Measurements from ENCODE around the gene OR56B1. TPM values are rescaled to one million over a fixed set of nuclear protein-coding genes. Genes with fewer than 3 reads are reported as not detected.

Gene OR56B1
- total RNA-seq, 4 donors from 2014 or later = 0.29 TPM; not detected in 3

DNA sequence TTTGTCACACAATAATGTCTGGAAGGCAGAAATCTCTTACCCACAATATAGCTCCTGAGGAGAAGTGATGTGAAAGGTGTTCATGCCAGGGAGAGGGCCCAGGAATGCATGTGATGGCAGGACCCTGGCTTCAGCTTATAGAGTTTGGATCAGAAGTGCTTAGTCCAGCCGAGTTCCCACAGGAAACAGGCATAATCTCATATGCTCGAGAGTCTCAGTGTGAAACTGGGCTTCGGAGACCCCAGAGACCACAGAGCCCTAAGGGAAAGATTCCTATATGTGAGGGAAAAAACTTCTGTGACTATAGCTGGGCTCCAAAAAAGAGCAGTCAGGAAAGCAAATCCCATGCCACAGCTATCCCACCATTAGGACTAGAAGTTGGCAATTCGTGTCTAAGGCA, 47.0 kb downstream of the OR56B1 start, which contains the start of gene OR52N5:
Gene OR52N5, minus strand, starts transcription at position 101 of the 400 bp plus-strand sequence. CDS start 4,721 bp downstream, outside the sequence.
- TF ChIP-seq, protein P1, sequence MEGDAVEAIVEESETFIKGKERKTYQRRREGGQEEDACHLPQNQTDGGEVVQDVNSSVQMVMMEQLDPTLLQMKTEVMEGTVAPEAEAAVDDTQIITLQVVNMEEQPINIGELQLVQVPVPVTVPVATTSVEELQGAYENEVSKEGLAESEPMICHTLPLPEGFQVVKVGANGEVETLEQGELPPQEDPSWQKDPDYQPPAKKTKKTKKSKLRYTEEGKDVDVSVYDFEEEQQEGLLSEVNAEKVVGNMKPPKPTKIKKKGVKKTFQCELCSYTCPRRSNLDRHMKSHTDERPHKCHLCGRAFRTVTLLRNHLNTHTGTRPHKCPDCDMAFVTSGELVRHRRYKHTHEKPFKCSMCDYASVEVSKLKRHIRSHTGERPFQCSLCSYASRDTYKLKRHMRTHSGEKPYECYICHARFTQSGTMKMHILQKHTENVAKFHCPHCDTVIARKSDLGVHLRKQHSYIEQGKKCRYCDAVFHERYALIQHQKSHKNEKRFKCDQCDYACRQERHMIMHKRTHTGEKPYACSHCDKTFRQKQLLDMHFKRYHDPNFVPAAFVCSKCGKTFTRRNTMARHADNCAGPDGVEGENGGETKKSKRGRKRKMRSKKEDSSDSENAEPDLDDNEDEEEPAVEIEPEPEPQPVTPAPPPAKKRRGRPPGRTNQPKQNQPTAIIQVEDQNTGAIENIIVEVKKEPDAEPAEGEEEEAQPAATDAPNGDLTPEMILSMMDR (IDR thresholded peaks at IDR 0.05) = no peak
- TF ChIP-seq POLR2A (IDR thresholded peaks at IDR 0.05) = no peak
- 30 to 44% methylated on average over 3 to 4 of the region's 4 CpGs for WGBS, 2 donors
- H3K4me3 ChIP-seq (ENCODE audit: low read depth, poor library complexity, severe bottlenecking) = no peak within 1 kb of the TSS
- intact Hi-C loops (cut with DNase I; ENCODE audit: low total_unique reads) = no loop called here
- DNase-seq (ENCODE audit: low spot score in 2 of 2) = no peak

Other genes starting within 250 kb of the OR56B1 start
- not detected for gene OR52D1, start 247.8 kb upstream of the OR56B1 start, total RNA-seq
- under 1 TPM in 1 of 4 donors, not detected in 3; 0.13 TPM for gene UBQLN3, start 226.5 kb upstream of the OR56B1 start, total RNA-seq
- gene UBQLNL, start 219.7 kb upstream of the OR56B1 start, total RNA-seq = 1 to 10 TPM in 1 of 4 donors, under 1 TPM in 3; 0.12 to 1.8 (median 0.48) TPM
- gene OR52H1, start 187.9 kb upstream of the OR56B1 start, total RNA-seq = not detected
- not detected for gene OR52B6, start 155.6 kb upstream of the OR56B1 start, total RNA-seq
- gene TRIM6, start 139.8 kb upstream of the OR56B1 start, total RNA-seq = 1 to 10 TPM; 1.0 to 2.7 (median 2.0) TPM
- 10 to 100 TPM in 1 of 4 donors, 1 to 10 TPM in 3; 2.7 to 10.3 (median 6.9) TPM for gene TRIM34, start 111.4 kb upstream of the OR56B1 start, total RNA-seq
- gene TRIM5, start 51.4 kb upstream of the OR56B1 start, total RNA-seq = 10 to 100 TPM in 2 of 4 donors, 1 to 10 TPM in 2; 8.3 to 16.1 (median 10.8) TPM
- 10 to 100 TPM in 2 of 4 donors, 1 to 10 TPM in 2; 5.9 to 12.5 (median 9.2) TPM for gene TRIM22, start 46.7 kb upstream of the OR56B1 start, total RNA-seq
- not detected for gene OR52N4, start 17.8 kb downstream of the OR56B1 start, total RNA-seq
- gene OR52N5, start 46.9 kb downstream of the OR56B1 start, total RNA-seq = not detected
- gene OR52N1, start 54.8 kb downstream of the OR56B1 start, total RNA-seq = not detected
- gene OR52N2, start 72.5 kb downstream of the OR56B1 start, total RNA-seq = not detected
- gene OR52E6, start 105.4 kb downstream of the OR56B1 start, total RNA-seq = not detected
- not detected for gene OR52E8, start 121.2 kb downstream of the OR56B1 start, total RNA-seq
- gene OR52E4, start 144.2 kb downstream of the OR56B1 start, total RNA-seq = not detected
- gene OR52E5, start 156.8 kb downstream of the OR56B1 start, total RNA-seq = not detected
- not detected for gene OR56A3, start 205.8 kb downstream of the OR56B1 start, total RNA-seq
- under 1 TPM in 1 of 4 donors, not detected in 3; 0.84 TPM for gene OR56A5, start 232.0 kb downstream of the OR56B1 start, total RNA-seq

All from lower leg skin (tissue), 4 donors.